Activated T-cell treated with anti-CD3 and anti-CD28 coated beads, Interleukin-2, amount 50 U/mL, for 24 hours (primary cell): ENCODE data around the gene OR2AG2.

ENCODE experiments used
- DNase-seq: peaks from one replicate; pipeline ENCODE4 v3.0.0-alpha.2; 2020
- H3K27ac Mint-ChIP-seq: 2 replicates; pipeline ENCODE4 v1.8.0; 2020; ENCODE audit warnings: mild to moderate bottlenecking, mixed read lengths
- H3K27me3 Mint-ChIP-seq: 2 replicates; pipeline ENCODE4 v1.8.0; 2020; ENCODE audit warnings: mixed read lengths
- H3K36me3 Mint-ChIP-seq: 2 replicates; pipeline ENCODE4 v1.8.0; 2020; ENCODE audit warnings: low read depth, mixed read lengths
- H3K4me1 Mint-ChIP-seq: 2 replicates; pipeline ENCODE4 v1.8.0; 2020; ENCODE audit warnings: low read depth, mixed read lengths
- H3K4me3 Mint-ChIP-seq: 2 replicates; pipeline ENCODE4 v1.8.0; 2020; ENCODE audit warnings: mild to moderate bottlenecking, moderate library complexity, mixed read lengths
- H3K9me3 Mint-ChIP-seq: 2 replicates; pipeline ENCODE4 v1.8.0; 2020; ENCODE audit warnings: mixed read lengths

OR2AG2 gene

GRCh38 chr11:6755303-6755952, 16.3 kb downstream of the OR2AG2 start:
- Mint-ChIP-seq H3K36me3 (no peaks in the 10 kb centered on the region), H3K9me3 (no peaks in the 10 kb centered on the region), H3K4me3 (no peak overlapping the region), H3K4me1 (peaks cover 11% of the 10 kb centered on the region), H3K27me3 (peaks cover 2% of the 10 kb centered on the region), H3K27ac (no peak overlapping the region)
- no peak for DNase-seq

GRCh38 chr11:6747097-6747668, 24.6 kb downstream of the OR2AG2 start:
- Mint-ChIP-seq H3K27ac (no peak overlapping the region), H3K36me3 (no peaks in the 10 kb centered on the region), H3K4me3 (no peak overlapping the region), H3K9me3 (no peaks in the 10 kb centered on the region), H3K4me1 (peaks cover 26% of the 10 kb centered on the region), H3K27me3 (no peaks in the 10 kb centered on the region)
- DNase-seq, result no peak

- Mint-ChIP-seq H3K27me3 (no peaks in the 10 kb centered on the region), H3K9me3 (no peaks in the 10 kb centered on the region), H3K4me3 (no peak overlapping the region), H3K4me1 (peaks cover 32% of the 10 kb centered on the region), H3K27ac (no peak overlapping the region), H3K36me3 (no peaks in the 10 kb centered on the region)
- DNase-seq, result no peak
These were observed 25.1 kb downstream of the OR2AG2 start for GRCh38 chr11:6746626-6747025.

- Mint-ChIP-seq H3K27me3 (no peaks in the 10 kb centered on the region), H3K9me3 (no peaks in the 10 kb centered on the region), H3K27ac (no peak overlapping the region), H3K4me1 (peaks cover 33% of the 10 kb centered on the region), H3K36me3 (no peaks in the 10 kb centered on the region), H3K4me3 (no peak overlapping the region)
- DNase-seq, result peak; percentile 61
These were observed 25.6 kb downstream of the OR2AG2 start for GRCh38 chr11:6746086-6746618.

GRCh38 chr11:6745465-6746015, 26.2 kb downstream of the OR2AG2 start:
- Mint-ChIP-seq H3K4me3 (no peak overlapping the region), H3K27me3 (no peaks in the 10 kb centered on the region), H3K36me3 (peaks cover 3% of the 10 kb centered on the region), H3K27ac (no peak overlapping the region), H3K4me1 (peaks cover 34% of the 10 kb centered on the region), H3K9me3 (no peaks in the 10 kb centered on the region)
- DNase-seq, result no peak

- Mint-ChIP-seq H3K9me3 (no peaks in the 10 kb centered on the region), H3K4me1 (peaks cover 37% of the 10 kb centered on the region), H3K27me3 (no peaks in the 10 kb centered on the region), H3K36me3 (peaks cover 6% of the 10 kb centered on the region), H3K27ac (no peak overlapping the region), H3K4me3 (no peak overlapping the region)
- DNase-seq, result no peak
These were observed 26.8 kb downstream of the OR2AG2 start for GRCh38 chr11:6745018-6745417.

GRCh38 chr11:6742260-6742659, 29.5 kb downstream of the OR2AG2 start:
- Mint-ChIP-seq H3K27ac (no peak overlapping the region), H3K9me3 (no peaks in the 10 kb centered on the region), H3K4me3 (no peak overlapping the region), H3K4me1 (peaks cover 53% of the 10 kb centered on the region), H3K27me3 (no peaks in the 10 kb centered on the region), H3K36me3 (peaks cover 11% of the 10 kb centered on the region)
- DNase-seq, result peak; percentile 58

GRCh38 chr11:6738590-6738989, 33.2 kb downstream of the OR2AG2 start:
- Mint-ChIP-seq H3K27me3 (no peaks in the 10 kb centered on the region), H3K36me3 (peaks cover 35% of the 10 kb centered on the region), H3K4me1 (peaks cover 90% of the 10 kb centered on the region), H3K4me3 (no peak overlapping the region), H3K27ac (peak overlapping the region; percentile 93), H3K9me3 (no peaks in the 10 kb centered on the region)
- DNase-seq, result no peak

GRCh38 chr11:6737872-6738466, 33.8 kb downstream of the OR2AG2 start:
- Mint-ChIP-seq H3K27me3 (no peaks in the 10 kb centered on the region), H3K4me3 (no peak overlapping the region), H3K4me1 (peaks cover 91% of the 10 kb centered on the region), H3K9me3 (no peaks in the 10 kb centered on the region), H3K36me3 (peaks cover 41% of the 10 kb centered on the region), H3K27ac (peak overlapping the region; percentile 93)
- no peak for DNase-seq

GRCh38 chr11:6736495-6737121, 35.2 kb downstream of the OR2AG2 start:
- no peaks in the 10 kb centered on the region for H3K27me3 Mint-ChIP-seq
- H3K4me3 Mint-ChIP-seq, result peak overlapping the region; percentile 47
- no peak for DNase-seq
- peaks cover under 1% of the 10 kb centered on the region for H3K9me3 Mint-ChIP-seq
- peaks cover 51% of the 10 kb centered on the region for H3K36me3 Mint-ChIP-seq
- peaks cover 85% of the 10 kb centered on the region for H3K4me1 Mint-ChIP-seq
- H3K27ac Mint-ChIP-seq, result peak overlapping the region; percentile 93

GRCh38 chr11:6735306-6735705, 36.5 kb downstream of the OR2AG2 start:
- no peak for DNase-seq
- peaks cover 52% of the 10 kb centered on the region for H3K36me3 Mint-ChIP-seq
- H3K27me3 Mint-ChIP-seq, result no peaks in the 10 kb centered on the region
- H3K27ac Mint-ChIP-seq, result peak overlapping the region; percentile 93
- peaks cover 2% of the 10 kb centered on the region for H3K9me3 Mint-ChIP-seq
- peak overlapping the region; percentile 32 for H3K4me3 Mint-ChIP-seq
- peaks cover 86% of the 10 kb centered on the region for H3K4me1 Mint-ChIP-seq

- H3K27ac Mint-ChIP-seq, result peak overlapping the region; percentile 93
- peak overlapping the region; percentile 32 for H3K4me3 Mint-ChIP-seq
- peaks cover 86% of the 10 kb centered on the region for H3K4me1 Mint-ChIP-seq
- no peak for DNase-seq
- no peaks in the 10 kb centered on the region for H3K27me3 Mint-ChIP-seq
- peaks cover 52% of the 10 kb centered on the region for H3K36me3 Mint-ChIP-seq
- peaks cover 2% of the 10 kb centered on the region for H3K9me3 Mint-ChIP-seq
These were observed 37.2 kb downstream of the OR2AG2 start for GRCh38 chr11:6734616-6735015.

- H3K27ac Mint-ChIP-seq, result peak overlapping the region; percentile 93
- peaks cover 55% of the 10 kb centered on the region for H3K36me3 Mint-ChIP-seq
- H3K4me3 Mint-ChIP-seq, result peak overlapping the region; percentile 18
- peaks cover 2% of the 10 kb centered on the region for H3K9me3 Mint-ChIP-seq
- no peak for DNase-seq
- H3K27me3 Mint-ChIP-seq, result no peaks in the 10 kb centered on the region
- peaks cover 86% of the 10 kb centered on the region for H3K4me1 Mint-ChIP-seq
These were observed 38.2 kb downstream of the OR2AG2 start for GRCh38 chr11:6733326-6734275.
